ENCODE measurements around the gene RFC1. TPM values are rescaled to one million over a fixed set of nuclear protein-coding genes. Genes with fewer than 3 reads are reported as not detected.

The RFC1 gene
- total RNA-seq, 1 experiment from 2014 or later = 65.7 TPM

DNA sequence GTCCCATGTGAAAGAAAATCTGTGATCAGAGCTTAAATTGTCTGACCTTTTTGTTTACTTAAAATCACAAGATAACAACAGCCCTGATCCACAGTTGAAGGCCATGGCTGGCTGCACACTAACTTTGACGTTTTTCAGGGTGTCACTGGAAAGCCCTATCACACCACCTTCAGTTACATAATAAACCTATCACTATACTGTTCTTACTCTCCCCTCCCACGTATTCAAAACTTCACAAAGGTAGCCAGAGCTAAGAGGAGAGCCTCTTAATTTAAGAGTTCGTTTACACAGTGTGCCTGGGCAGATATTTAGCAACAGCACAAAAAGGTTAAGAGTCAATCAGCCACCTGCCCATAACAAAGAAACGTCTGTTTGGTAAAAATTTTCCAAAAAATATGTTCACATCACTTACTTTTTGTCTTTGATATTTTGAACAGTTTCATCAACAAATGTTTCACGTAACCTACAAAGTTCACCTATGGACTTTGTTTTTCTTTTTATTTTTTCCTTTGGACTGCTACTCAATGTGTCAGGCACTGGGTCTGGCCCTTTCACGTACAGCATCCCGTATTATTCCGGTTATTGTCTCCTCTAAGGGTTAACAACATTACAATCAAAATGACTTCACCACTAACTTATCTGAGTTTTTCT, 25.0 kb downstream of the RFC1 start:
- Histone ChIP-seq H3K79me2 (ENCODE audit: low read depth) (peaks cover 44% of the 10 kb centered on the region), H3K4me3 (no peak overlapping the region), H3K9me2 (ENCODE audit: insufficient read depth) (no peaks in the 10 kb centered on the region), H3K27ac (no peak overlapping the region), H3K4me2 (no peak overlapping the region), H2AFZ (no peak overlapping the region), H3F3A (ENCODE audit: insufficient read depth, low read depth) (no peaks in the 10 kb centered on the region; the same call in 1 of the 2 replicates), H3K9me3 (ENCODE audit: insufficient read depth, low read depth) (no peaks in the 10 kb centered on the region), H3K27me3 (ENCODE audit: insufficient read depth, low read depth) (no peaks in the 10 kb centered on the region), H4K20me1 (ENCODE audit: insufficient read depth) (peaks cover 19% of the 10 kb centered on the region; the same call in 1 of the 2 replicates), H3K36me3 (ENCODE audit: low read depth) (peaks cover 15% of the 10 kb centered on the region; the same call in 1 of the 2 replicates), H3K4me1 (replicated peaks; ENCODE audit: insufficient read depth) (no peaks in the 10 kb centered on the region)
- no peak for DNase-seq
- BruUV-seq (replicated peaks) = no TSS peak
- ChIA-PET POLR2A (ENCODE audit: unreplicated experiment) (no interaction called here), CTCF (interaction anchor here (0.6 kb wide), 1 partner anchor 24 kb away, joined by 3 read pairs; no protein-coding TSS in a partner anchor)
- intact Hi-C loops (cut with micrococcal nuclease; ENCODE audit: unreplicated experiment) = no loop called here
- TF ChIP-seq, protein P1, sequence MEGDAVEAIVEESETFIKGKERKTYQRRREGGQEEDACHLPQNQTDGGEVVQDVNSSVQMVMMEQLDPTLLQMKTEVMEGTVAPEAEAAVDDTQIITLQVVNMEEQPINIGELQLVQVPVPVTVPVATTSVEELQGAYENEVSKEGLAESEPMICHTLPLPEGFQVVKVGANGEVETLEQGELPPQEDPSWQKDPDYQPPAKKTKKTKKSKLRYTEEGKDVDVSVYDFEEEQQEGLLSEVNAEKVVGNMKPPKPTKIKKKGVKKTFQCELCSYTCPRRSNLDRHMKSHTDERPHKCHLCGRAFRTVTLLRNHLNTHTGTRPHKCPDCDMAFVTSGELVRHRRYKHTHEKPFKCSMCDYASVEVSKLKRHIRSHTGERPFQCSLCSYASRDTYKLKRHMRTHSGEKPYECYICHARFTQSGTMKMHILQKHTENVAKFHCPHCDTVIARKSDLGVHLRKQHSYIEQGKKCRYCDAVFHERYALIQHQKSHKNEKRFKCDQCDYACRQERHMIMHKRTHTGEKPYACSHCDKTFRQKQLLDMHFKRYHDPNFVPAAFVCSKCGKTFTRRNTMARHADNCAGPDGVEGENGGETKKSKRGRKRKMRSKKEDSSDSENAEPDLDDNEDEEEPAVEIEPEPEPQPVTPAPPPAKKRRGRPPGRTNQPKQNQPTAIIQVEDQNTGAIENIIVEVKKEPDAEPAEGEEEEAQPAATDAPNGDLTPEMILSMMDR (conservative IDR thresholded peaks at IDR 0.05) = no peak
- no peak for TF ChIP-seq EZH2 (IDR thresholded peaks at IDR 0.05; ENCODE audit: low read depth)

DNA sequence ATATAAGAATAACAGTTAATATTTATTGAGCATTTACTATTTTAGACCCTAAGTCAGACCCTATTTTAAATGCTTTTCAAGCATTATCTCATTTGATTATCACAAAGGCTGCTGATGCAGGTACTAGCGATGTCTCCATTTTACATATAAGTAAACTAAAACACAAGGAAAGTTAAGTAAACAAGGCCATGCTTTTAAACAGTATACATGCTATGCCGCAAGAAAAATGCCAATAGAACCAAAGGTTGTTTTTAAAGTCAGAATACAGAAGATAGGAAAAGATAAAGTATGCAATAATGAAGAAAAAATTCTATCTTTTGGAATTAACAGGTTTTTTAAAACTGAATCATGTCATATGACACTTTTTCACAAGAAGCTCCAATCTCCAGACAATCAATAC, 26.2 kb downstream of the RFC1 start:
- H3K27ac ChIP-seq = no peak overlapping the region
- ChIA-PET POLR2A (ENCODE audit: unreplicated experiment) (no interaction called here), CTCF (no interaction called here)
- peaks cover 43% of the 10 kb centered on the region for H3K79me2 ChIP-seq (ENCODE audit: low read depth)
- no TSS peak for BruUV-seq (replicated peaks)
- no peak for DNase-seq
- no peak overlapping the region for H3K4me2 ChIP-seq
- H3K27me3 ChIP-seq (ENCODE audit: insufficient read depth, low read depth) = no peaks in the 10 kb centered on the region
- 0 out of 2 replicates have a peak, but pooled peaks cover 10% of the 10 kb centered on the region for H4K20me1 ChIP-seq (ENCODE audit: insufficient read depth)
- no peaks in the 10 kb centered on the region for H3K9me2 ChIP-seq (ENCODE audit: insufficient read depth)
- H3K4me3 ChIP-seq = no peak overlapping the region
- intact Hi-C loops (cut with micrococcal nuclease; ENCODE audit: unreplicated experiment) = no loop called here
- H3K36me3 ChIP-seq (ENCODE audit: low read depth) = peaks cover 15% of the 10 kb centered on the region; the same call in 1 of the 2 replicates
- no peaks in the 10 kb centered on the region for H3K9me3 ChIP-seq (ENCODE audit: insufficient read depth, low read depth)
- no peak overlapping the region for H2AFZ ChIP-seq
- no peaks in the 10 kb centered on the region; the same call in 1 of the 2 replicates for H3F3A ChIP-seq (ENCODE audit: insufficient read depth, low read depth)
- TF ChIP-seq, protein P1 (conservative IDR thresholded peaks at IDR 0.05) = no peak
- no peak for TF ChIP-seq EZH2 (IDR thresholded peaks at IDR 0.05; ENCODE audit: low read depth)
- no peaks in the 10 kb centered on the region for H3K4me1 ChIP-seq (replicated peaks; ENCODE audit: insufficient read depth)

DNA sequence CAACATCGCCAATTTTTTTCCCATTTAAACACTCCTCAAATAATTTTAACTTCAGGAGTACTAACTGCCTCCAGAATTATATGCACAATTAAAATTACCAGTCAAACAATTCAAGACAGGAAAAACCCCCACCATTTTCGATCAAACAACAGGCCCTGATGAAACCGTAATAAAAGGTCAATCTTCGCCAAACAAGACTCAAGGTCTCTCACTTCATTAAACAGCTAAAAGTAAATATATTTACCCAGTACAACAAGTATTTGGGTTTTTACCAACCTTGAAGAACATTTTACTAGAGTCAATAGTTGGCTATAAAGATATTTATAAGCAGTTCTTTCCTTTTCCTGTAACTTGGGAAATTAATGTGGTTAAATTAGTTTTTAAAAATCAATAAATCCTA, 28.3 kb downstream of the RFC1 start:
- H3K27ac ChIP-seq = no peak overlapping the region

More for the DNA sequence above, 28.3 kb downstream of the RFC1 start:
- Histone ChIP-seq H4K20me1 (ENCODE audit: insufficient read depth) (0 out of 2 replicates have a peak, but pooled peaks cover 10% of the 10 kb centered on the region), H2AFZ (no peak overlapping the region), H3K9me2 (ENCODE audit: insufficient read depth) (0 out of 2 replicates have a peak, but pooled peaks cover 4% of the 10 kb centered on the region), H3K9me3 (ENCODE audit: insufficient read depth, low read depth) (no peaks in the 10 kb centered on the region), H3K4me1 (replicated peaks; ENCODE audit: insufficient read depth) (no peaks in the 10 kb centered on the region), H3K36me3 (ENCODE audit: low read depth) (0 out of 2 replicates have a peak, but pooled peaks cover 15% of the 10 kb centered on the region), H3K27me3 (ENCODE audit: insufficient read depth, low read depth) (no peaks in the 10 kb centered on the region), H3F3A (ENCODE audit: insufficient read depth, low read depth) (no peaks in the 10 kb centered on the region; the same call in none of the 2 replicates), H3K79me2 (ENCODE audit: low read depth) (peaks cover 60% of the 10 kb centered on the region), H3K4me3 (no peak overlapping the region), H3K4me2 (no peak overlapping the region)
- POLR2A ChIA-PET (ENCODE audit: unreplicated experiment) = no interaction called here
- intact Hi-C loops (cut with micrococcal nuclease; ENCODE audit: unreplicated experiment) = no loop called here
- CTCF ChIA-PET = no interaction called here
- TF ChIP-seq, protein P1 (conservative IDR thresholded peaks at IDR 0.05) = no peak
- no peak for TF ChIP-seq EZH2 (IDR thresholded peaks at IDR 0.05; ENCODE audit: low read depth)
- BruUV-seq (replicated peaks) = no TSS peak
- no peak for DNase-seq
